GM10266 (cell line): ENCODE results near the gene SPCS2.

Source experiments
- DNase-seq: peaks from one replicate; pipeline ENCODE4 v3.0.0; 2012; ENCODE audit errors: extremely low spot score
- CTCF ChIP-seq: IDR thresholded peaks from 2 replicates; pipeline ENCODE4 v1.5.1; 2012; ENCODE audit warnings: mild to moderate bottlenecking, low read depth; ENCODE audit not compliant: control insufficient read depth, insufficient read depth; ENCODE audit errors: missing control alignments

SPCS2 gene

DNA sequence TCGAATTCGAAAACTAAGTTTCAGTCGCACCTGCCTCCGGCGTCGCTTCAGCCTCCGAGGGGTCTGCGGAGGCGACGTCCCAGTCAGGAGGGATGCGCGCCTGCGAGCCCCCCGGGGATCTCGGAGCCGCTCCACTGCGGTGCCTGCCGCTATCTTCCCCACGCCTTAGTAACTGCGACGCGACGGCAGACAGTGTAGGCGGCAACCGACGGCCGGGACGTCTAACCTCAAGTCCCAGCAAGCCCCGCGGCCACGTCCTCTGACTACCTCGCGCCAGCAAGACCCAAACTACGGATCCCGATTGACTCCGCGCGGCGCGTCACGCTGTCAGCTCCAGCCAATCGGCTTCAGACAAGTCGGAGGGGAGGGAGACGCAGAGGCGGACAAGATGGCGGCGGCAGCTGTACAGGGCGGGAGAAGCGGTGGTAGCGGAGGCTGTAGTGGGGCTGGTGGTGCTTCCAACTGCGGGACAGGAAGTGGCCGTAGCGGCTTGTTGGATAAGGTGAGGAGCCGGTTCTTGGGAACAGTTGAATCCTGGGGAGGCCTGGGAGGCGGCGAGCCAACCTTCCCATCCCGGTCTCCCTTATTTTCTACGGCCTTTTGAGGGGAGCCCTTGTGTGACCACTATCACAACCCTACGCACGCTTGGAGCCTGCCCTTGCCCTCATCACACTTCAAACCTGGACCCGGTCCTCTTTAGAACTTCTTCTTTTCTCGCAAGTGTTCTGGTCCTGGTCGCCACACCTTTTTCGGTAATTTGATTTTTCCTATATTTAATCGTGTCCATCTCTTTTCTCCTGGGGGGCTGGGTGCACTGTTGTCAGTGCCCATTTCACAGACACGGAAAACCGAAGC, at the start of gene SPCS2, which contains the start of gene XRRA1:
Gene SPCS2, plus strand, starts transcription at position 369 of the 855 bp plus-strand sequence. Its CDS starts 20 bp downstream, at position 389.
Gene XRRA1, minus strand, starts transcription at position 194 of the 855 bp plus-strand sequence. CDS start 8,213 bp downstream, outside the sequence.
- DNase-seq, result peak; percentile 87
- TF ChIP-seq CTCF, result no peak

- DNase-seq, result no peak
- no peak for TF ChIP-seq CTCF
Measured at GRCh38 chr11:74902342-74902741, 46.7 kb upstream of the SPCS2 start.

- DNase-seq, result no peak
- no peak for TF ChIP-seq CTCF
Measured at GRCh38 chr11:74905326-74905725, 43.7 kb upstream of the SPCS2 start.

- no peak for TF ChIP-seq CTCF
- peak; percentile 32 for DNase-seq
Measured at GRCh38 chr11:74909385-74909784, 39.7 kb upstream of the SPCS2 start.

- TF ChIP-seq CTCF, result no peak
Measured at GRCh38 chr11:74909812-74910211, 39.3 kb upstream of the SPCS2 start.

GRCh38 chr11:74923125-74923524, 25.9 kb upstream of the SPCS2 start:
- DNase-seq, result no peak

More at GRCh38 chr11:74909812-74910211, 39.3 kb upstream of the SPCS2 start:
- DNase-seq, result no peak

More at GRCh38 chr11:74923125-74923524, 25.9 kb upstream of the SPCS2 start:
- no peak for TF ChIP-seq CTCF
